ENCODE results near the gene TTC29. TPM values are rescaled to one million over a fixed set of nuclear protein-coding genes. Genes with fewer than 3 reads are reported as not detected.

Gene TTC29
- total RNA-seq, 2 experiments from 2014 or later: not detected

GRCh38 chr4:146930673-146931072, 15.0 kb downstream of the TTC29 start:
- Histone ChIP-seq H3K9me2 (ENCODE audit: insufficient read depth, low read length) (no peaks in the 10 kb centered on the region), H3K4me2 (ENCODE audit: low read length) (no peak overlapping the region), H3K4me1 (ENCODE audit: insufficient read depth, low read length, poor library complexity, severe bottlenecking) (no peaks in the 10 kb centered on the region), H3K9me3 (ENCODE audit: low read length) (no peaks in the 10 kb centered on the region), H4K20me1 (ENCODE audit: insufficient read depth, low read length) (no peaks in the 10 kb centered on the region), H2AFZ (ENCODE audit: low read length) (no peak overlapping the region), H3K79me2 (ENCODE audit: insufficient read depth, low read depth, low read length) (no peaks in the 10 kb centered on the region), H3K4me3 (ENCODE audit: low read depth, low read length, poor library complexity, severe bottlenecking) (no peak overlapping the region), H3K27ac (ENCODE audit: low read depth, low read length, poor library complexity, severe bottlenecking) (no peak overlapping the region), H3K36me3 (ENCODE audit: insufficient read depth, low read length) (no peaks in the 10 kb centered on the region)
- ChIA-PET POLR2A (no interaction called here), CTCF (ENCODE audit: unreplicated experiment) (no interaction called here)
- intact Hi-C loops (cut with micrococcal nuclease; ENCODE audit: unreplicated experiment): no loop called here
- no TSS peak for BruUV-seq (replicated peaks)
- DNase-seq (ENCODE audit: low spot score): no peak
- TF ChIP-seq CTCF (conservative IDR thresholded peaks at IDR 0.05; ENCODE audit: low read length) (no peak), EZH2phosphoT487 (IDR thresholded peaks at IDR 0.05; ENCODE audit: borderline replicate concordance, low read depth, low read length) (no peak)

- Histone ChIP-seq H4K20me1 (ENCODE audit: insufficient read depth, low read length) (no peaks in the 10 kb centered on the region), H3K79me2 (ENCODE audit: insufficient read depth, low read depth, low read length) (no peaks in the 10 kb centered on the region), H3K4me1 (ENCODE audit: insufficient read depth, low read length, poor library complexity, severe bottlenecking) (no peaks in the 10 kb centered on the region), H3K9me3 (ENCODE audit: low read length) (no peaks in the 10 kb centered on the region), H3K9me2 (ENCODE audit: insufficient read depth, low read length) (no peaks in the 10 kb centered on the region), H3K4me3 (ENCODE audit: low read depth, low read length, poor library complexity, severe bottlenecking) (no peak overlapping the region), H3K27ac (ENCODE audit: low read depth, low read length, poor library complexity, severe bottlenecking) (no peak overlapping the region), H2AFZ (ENCODE audit: low read length) (no peak overlapping the region), H3K36me3 (ENCODE audit: insufficient read depth, low read length) (no peaks in the 10 kb centered on the region), H3K4me2 (ENCODE audit: low read length) (no peak overlapping the region)
- POLR2A ChIA-PET: no interaction called here
- DNase-seq (ENCODE audit: low spot score): no peak
- intact Hi-C loops (cut with micrococcal nuclease; ENCODE audit: unreplicated experiment): no loop called here
- no TSS peak for BruUV-seq (replicated peaks)
- TF ChIP-seq EZH2phosphoT487 (IDR thresholded peaks at IDR 0.05; ENCODE audit: borderline replicate concordance, low read depth, low read length): no peak
- no peak for TF ChIP-seq CTCF (conservative IDR thresholded peaks at IDR 0.05; ENCODE audit: low read length)
- CTCF ChIA-PET (ENCODE audit: unreplicated experiment): no interaction called here
Measured at GRCh38 chr4:146927695-146928094, 18.0 kb downstream of the TTC29 start.

GRCh38 chr4:146916479-146917076, 29.1 kb downstream of the TTC29 start:
- no peak overlapping the region for H3K4me3 ChIP-seq (ENCODE audit: low read depth, low read length, poor library complexity, severe bottlenecking)
- peak; percentile 35 for DNase-seq (ENCODE audit: low spot score)
- H4K20me1 ChIP-seq (ENCODE audit: insufficient read depth, low read length): no peaks in the 10 kb centered on the region
- no peaks in the 10 kb centered on the region for H3K4me1 ChIP-seq (ENCODE audit: insufficient read depth, low read length, poor library complexity, severe bottlenecking)
- no peaks in the 10 kb centered on the region for H3K79me2 ChIP-seq (ENCODE audit: insufficient read depth, low read depth, low read length)
- no peak overlapping the region for H2AFZ ChIP-seq (ENCODE audit: low read length)
- intact Hi-C loops (cut with micrococcal nuclease; ENCODE audit: unreplicated experiment): no loop called here
- POLR2A ChIA-PET: interaction anchor here (0.5 kb wide), 1 partner anchor 611 kb away, joined by 4 read pairs; no protein-coding TSS in a partner anchor
- TF ChIP-seq CTCF (conservative IDR thresholded peaks at IDR 0.05; ENCODE audit: low read length): peak; percentile 89
- TF ChIP-seq EZH2phosphoT487 (IDR thresholded peaks at IDR 0.05; ENCODE audit: borderline replicate concordance, low read depth, low read length): no peak
- no TSS peak for BruUV-seq (replicated peaks)
- no peaks in the 10 kb centered on the region for H3K36me3 ChIP-seq (ENCODE audit: insufficient read depth, low read length)
- H3K27ac ChIP-seq (ENCODE audit: low read depth, low read length, poor library complexity, severe bottlenecking): no peak overlapping the region
- H3K9me2 ChIP-seq (ENCODE audit: insufficient read depth, low read length): no peaks in the 10 kb centered on the region
- H3K4me2 ChIP-seq (ENCODE audit: low read length): no peak overlapping the region
- no peaks in the 10 kb centered on the region for H3K9me3 ChIP-seq (ENCODE audit: low read length)
- CTCF ChIA-PET (ENCODE audit: unreplicated experiment): no interaction called here
